ENCODE data around the gene ENO1.

Gene ENO1

DNA sequence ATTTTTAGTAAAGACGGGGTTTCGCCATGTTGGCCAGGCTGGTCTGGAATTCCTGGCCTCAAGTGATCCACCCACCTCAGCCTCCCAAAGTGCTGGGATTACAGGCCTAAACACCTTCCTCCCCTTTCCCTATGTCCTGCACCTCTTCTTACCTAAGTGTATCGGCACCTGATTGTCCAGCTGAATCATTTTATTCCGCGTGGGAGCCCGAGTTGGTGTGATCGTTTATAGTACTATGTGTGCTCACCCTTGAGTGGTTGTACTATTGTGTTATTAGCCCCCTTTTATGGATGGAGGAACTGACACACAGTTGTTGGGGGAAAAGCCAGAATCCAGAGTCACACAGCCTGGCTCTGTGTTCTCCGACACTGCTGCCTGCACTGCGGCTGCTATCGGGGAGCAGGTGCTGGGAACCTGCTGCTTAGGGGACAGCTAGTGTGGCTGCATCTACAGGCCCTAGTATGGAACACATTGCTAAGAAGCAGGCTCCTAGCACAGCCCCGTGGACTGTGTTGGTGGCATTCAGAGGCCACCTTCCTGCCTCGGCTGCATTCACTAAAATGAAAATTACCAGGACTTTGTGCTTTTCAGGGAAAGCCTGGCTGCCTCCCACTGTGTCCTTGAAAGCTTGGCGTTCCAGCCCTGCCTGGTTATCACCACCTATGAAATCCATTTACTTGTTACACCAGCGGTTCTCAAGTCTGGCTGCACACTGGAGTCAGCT, 21.6 kb downstream of the ENO1 start:
- TF ChIP-seq CTCF (conservative IDR thresholded peaks at IDR 0.05) (no peak), ZFX (IDR thresholded peaks at IDR 0.05) (no peak)
- no peak overlapping the region for H3K27ac ChIP-seq

- TF ChIP-seq ZFX (IDR thresholded peaks at IDR 0.05): no peak
- H3K27ac ChIP-seq: no peak overlapping the region
Observed at GRCh38 chr1:8854240-8854639, 24.2 kb downstream of the ENO1 start.

DNA sequence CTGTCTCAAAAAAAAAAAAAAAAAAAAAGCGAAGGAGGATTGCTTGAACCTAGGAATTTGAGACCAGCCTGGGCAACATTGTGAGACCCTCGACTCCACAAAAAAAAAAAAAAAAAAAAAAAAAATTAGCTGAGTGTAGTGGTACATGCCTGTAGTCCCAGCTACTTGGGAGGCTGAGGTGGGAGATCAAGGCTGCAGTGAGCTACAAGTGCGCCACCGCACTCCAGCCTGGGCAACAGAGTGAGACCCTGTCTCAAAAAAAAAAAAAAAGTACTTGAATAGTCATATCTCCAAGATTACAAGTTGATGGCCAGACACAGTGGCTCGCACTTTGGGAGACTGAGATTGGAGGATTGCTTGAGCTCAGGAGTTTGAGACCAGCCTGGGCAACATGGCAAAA, 27.4 kb downstream of the ENO1 start:
- TF ChIP-seq ZFX (IDR thresholded peaks at IDR 0.05) (no peak), CTCF (conservative IDR thresholded peaks at IDR 0.05) (no peak)
- no peak overlapping the region for H3K27ac ChIP-seq

DNA sequence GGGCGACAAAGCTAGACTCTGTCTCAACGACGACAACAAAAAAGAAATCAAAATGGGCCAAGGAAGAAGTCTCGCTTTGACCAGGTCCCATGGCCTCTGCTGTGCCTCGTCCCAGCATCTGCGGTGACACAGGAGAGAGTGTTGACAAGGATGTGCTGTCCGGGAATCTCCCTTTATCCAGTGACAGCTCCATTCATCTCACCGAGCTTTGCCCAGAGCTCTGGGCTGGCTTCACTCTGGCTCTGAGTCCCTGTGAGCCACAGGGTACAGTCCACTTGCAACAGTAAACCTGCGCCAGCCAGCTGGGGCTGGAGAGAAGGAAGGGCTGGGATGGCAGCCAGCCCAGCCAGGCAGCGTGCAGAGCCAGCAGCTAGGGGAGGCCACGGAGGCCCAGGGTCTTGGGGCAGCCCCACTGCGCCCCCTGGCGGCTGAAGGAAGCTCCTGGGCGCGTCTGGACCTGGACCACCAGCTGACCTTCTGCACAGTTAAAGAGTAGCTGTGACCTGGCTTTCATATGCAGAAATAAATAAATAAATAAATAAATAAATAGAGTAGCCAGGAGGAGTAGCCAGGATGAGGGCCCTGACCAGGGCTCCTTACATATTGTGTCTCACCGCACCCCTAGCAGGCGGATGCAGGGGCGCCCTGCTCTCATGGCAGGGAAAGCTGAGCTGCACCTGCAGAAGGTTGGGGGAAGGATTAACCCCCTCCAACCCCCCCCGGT, 29.7 kb downstream of the ENO1 start:
- peak overlapping the region; percentile 24 for H3K27ac ChIP-seq
- no peak for TF ChIP-seq ZFX (IDR thresholded peaks at IDR 0.05)
- TF ChIP-seq CTCF (conservative IDR thresholded peaks at IDR 0.05): peak; percentile 96

DNA sequence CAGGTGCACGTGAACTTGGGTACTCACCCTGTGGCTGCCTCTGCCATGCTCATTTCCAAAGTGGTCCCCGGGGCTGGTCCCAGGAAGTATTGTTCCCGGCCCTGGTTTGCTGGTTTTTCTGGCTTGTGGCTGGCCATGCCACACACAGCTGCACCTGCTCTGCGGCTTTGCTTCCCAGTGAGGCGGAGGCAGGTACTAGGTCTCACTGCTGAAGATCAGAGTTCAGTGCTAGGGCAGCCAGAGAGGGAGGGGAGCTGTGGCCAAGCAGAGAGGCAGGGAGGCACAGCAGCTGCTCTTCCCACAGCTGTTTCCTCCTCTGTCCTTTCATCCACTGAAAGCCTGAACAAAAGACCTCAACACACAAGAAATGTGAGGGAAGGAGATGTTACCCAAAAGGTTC, 30.5 kb downstream of the ENO1 start:
- TF ChIP-seq CTCF (conservative IDR thresholded peaks at IDR 0.05) (no peak), ZFX (IDR thresholded peaks at IDR 0.05) (no peak)

GRCh38 chr1:8846263-8846662, 32.2 kb downstream of the ENO1 start:
- no peak for TF ChIP-seq CTCF (conservative IDR thresholded peaks at IDR 0.05)
- no peak for TF ChIP-seq ZFX (IDR thresholded peaks at IDR 0.05)
- H3K27ac ChIP-seq: no peak overlapping the region

More for the DNA sequence above, 30.5 kb downstream of the ENO1 start:
- H3K27ac ChIP-seq: peak overlapping the region; percentile 24

DNA sequence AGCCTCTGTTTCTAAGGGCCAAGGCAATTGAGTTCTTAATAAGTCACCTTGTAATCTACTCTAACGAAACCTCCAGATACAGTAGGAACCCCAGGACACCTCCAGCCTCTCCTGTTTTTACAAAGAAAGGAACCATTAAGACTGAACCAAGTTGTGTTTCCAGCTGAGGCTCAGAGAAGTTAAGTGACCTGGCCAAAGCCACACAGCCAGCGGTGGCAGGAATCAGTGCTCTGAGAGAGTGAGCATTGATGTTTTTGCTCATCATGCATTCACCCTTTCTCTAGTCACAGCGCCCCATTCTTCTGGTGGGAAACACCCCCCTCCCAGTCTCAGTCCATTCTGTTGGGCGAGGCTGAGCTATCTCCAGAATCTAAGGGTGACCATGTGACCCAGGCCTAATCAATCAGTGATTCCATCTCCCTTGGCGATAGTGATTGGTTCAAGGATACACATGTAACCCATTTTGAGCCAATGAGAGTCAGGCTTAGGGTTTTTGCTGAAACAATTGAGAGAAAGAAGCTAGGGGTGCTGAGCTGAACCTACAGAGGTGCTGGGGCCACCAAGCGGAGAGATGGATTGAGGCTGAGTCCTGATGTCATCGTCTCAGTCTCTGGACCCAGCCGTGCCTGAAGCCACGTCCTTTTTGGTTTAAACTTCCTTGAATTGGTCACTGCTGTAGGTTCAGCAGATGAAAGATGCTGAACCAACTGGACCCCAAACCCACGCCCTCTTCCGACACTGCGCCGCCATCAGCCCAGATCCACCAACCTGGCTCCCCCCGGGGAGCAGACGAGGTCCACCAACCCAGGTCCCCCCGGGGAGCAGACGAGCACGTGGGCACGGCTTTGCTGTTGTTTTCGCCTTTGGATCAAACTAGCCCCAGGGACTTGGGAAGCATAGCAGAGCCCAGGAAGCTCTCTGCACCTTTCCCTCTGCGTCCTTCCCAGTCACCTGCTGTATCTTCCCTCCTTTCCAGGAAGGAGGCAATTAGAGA, 33.1 kb downstream of the ENO1 start:
- H3K27ac ChIP-seq: no peak overlapping the region
- no peak for TF ChIP-seq ZFX (IDR thresholded peaks at IDR 0.05)
- TF ChIP-seq CTCF (conservative IDR thresholded peaks at IDR 0.05): no peak
